GM21526 (cell line): Measurements from ENCODE around the gene DPF3.

Experiments used
- ATAC-seq: cut with Tn5 transposase; IDR thresholded peaks from one replicate; pipeline ENCODE4 v1.9.1; 2021; ENCODE audit warnings: moderate library complexity; ENCODE audit not compliant: unreplicated experiment, low FRiP score

The DPF3 gene

GRCh38 chr14:72631401-72631800, 262.5 kb downstream of the DPF3 start:
- ATAC-seq: no peak

- ATAC-seq: no peak
These were observed 263.5 kb downstream of the DPF3 start for GRCh38 chr14:72630374-72630773.

DNA sequence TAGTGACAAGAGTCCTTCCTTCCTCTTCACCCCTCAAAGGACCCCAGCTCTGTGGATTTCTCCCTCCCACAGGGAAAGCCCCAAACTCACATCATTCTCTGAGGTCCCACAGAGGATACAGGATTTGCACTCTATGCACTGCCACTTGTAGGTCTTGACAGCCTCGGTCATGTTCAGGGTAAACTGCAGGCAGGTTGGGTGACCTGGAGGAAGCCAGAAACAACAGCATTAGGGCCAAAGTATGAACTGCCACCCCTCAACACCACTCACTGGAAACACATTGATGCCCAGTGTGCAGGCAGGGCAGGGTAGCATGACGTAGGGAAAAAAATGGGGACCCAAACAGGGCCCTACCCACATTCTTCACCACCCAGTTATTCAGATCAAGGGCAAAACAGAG, 264.4 kb downstream of the DPF3 start:
- ATAC-seq: no peak

DNA sequence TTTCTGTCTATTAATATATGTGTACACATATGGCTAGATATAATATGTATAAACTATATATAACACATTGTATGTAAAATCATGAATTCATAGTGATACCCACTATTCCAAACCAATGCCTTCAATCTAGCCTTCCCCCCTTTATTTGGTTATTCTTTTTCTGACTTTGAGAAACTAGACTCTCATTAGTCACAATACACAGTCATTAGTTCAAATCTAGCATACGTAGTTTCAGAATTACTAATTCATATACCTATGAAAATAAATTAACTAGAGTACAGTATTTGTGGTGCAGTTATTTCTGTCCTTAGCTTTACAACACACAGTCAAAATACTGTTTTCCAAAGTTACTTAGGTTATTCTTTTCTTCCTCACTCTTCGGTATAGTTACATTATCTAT, 268.2 kb downstream of the DPF3 start:
- ATAC-seq: no peak

DNA sequence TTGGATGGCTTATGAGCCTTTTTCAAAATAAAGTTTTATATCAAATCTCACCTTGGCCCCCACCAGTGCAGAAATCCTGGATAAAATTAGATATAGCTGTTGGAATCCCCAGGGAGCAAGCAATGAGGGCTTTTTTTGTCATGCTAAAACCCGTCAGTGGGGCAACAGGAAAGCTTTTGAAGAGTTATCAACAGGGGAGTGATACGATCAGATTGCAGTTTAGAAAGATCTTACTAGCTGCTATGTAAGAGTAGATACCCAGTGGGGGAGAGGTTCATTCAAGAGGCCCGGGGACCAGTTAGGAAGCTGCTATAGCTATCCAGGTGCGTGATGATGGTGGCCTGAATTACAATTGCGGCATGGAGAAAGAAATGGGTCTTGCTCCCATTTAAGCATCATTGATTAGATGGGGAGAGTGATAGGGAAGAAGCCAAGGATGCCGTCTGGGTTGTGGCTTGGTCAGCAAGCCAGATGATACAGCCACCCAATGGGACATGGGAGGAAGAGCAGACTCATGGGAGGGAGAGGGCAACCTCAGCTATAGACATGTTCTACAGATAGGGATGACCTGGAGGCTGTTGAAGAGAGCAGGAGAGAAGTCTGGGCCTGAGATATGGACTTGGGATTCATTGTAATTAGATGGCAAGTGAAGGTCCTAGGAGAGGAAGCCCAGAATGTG, 272.4 kb downstream of the DPF3 start:
- no peak for ATAC-seq

DNA sequence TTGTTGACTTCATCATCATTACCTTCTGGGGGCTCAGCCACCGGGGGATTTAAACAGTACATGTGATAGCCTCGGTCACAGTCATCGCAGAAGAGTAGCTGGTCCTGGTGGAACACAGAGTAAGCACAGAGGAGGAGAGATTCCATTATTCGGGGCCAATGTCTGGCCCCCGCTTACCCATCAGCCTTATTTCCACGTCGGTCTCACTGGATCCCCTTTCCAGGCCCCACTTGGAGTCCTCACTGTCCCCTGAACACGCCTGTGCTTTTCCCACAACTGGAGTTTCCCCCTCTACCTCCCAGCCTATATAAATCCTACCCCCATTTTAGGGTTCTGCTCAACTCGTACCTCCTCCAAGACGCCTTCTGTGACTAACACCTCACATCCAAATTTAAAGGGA, 274.0 kb downstream of the DPF3 start:
- ATAC-seq: no peak

DNA sequence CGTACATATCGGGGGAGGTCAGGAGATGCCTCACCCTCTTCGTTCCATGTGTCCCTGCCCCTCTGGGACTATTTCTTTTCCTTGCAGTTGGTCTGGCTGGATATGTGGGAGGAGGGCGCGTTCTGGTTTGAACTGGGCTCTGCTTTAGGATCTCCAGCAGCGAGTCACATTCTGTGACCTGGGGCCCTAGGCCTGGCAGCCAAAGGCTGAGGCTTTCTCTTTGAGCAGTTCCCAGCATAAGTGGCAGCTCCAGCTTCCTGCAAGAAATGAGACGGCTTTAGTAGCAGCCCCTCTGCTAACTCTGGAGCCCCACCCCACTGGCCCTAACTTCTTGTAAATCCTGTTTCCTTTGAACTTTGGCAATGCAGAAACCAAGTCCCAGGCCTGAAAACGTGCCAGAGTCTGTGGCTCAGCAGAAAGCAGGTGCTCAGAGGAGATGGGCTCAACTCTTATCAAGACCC, 274.8 kb downstream of the DPF3 start:
- ATAC-seq: no peak

DNA sequence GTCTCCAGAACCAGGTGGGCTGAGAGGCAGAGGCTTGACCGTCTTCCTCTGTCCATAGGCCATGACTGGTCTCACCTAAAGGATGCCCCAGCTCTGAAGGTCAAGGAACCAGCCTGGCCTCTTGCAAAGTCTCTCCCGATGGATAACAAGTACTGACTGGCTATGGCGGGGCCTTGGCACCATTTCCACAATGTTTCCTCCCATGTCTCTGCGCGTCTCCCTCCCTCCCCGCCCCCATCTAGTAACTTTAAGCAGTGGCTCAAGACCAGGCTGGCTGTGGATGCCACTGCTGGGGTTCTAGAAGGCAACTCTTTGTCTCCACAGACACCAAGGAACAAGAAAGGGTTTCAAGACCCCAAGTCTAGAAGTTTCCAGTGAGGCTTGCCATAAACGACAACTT, 275.5 kb downstream of the DPF3 start:
- ATAC-seq: no peak

DNA sequence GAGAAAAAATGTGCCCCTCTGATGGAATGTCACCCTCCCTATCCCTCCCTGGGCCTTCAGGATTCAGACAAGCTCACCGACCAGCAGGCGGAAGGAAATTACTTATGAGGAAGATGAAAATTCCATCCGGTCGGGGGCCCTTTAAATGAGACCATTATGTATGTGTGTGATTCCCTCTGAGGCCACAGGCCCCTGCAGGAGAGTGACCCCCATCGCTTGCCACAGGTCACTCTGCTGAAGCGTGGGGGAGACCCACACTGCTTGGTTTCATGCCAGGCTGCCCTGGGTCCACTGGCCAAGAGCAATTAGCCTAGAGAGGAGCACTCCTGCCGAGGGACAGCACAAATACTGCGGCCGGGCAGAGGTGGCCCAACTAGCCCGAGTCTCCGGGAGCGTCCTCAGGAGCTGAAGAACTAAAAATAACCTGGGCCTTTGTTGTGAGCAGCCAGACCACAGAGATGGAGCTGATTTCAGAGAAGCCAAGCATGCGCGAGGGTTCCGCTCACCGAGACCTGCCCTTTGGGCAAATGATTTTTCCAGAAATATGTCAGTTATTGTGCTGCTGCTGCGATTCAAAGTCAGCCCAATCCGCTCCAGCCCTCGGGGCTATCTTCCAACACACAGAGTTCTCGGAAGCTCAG, 276.4 kb downstream of the DPF3 start:
- ATAC-seq: no peak

DNA sequence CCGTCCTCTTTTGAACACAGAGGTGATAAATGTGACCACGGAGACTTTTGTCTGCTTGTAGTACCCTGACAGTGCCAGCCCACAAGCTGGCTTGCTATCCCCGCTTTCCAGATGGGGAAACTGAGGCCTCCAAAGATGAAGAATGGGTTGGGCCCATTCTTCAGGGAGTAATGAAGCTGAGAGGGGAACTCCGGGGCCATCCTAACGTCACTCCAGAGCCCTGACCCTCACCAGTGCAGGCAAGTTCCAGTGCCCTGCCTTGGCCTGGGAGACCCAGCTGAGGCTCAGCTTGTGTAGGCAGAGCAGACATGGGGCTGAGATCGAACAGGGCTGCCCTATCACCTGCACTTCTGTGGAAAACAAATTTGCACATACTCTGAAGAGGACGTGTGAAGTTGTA, 277.1 kb downstream of the DPF3 start:
- no peak for ATAC-seq

DNA sequence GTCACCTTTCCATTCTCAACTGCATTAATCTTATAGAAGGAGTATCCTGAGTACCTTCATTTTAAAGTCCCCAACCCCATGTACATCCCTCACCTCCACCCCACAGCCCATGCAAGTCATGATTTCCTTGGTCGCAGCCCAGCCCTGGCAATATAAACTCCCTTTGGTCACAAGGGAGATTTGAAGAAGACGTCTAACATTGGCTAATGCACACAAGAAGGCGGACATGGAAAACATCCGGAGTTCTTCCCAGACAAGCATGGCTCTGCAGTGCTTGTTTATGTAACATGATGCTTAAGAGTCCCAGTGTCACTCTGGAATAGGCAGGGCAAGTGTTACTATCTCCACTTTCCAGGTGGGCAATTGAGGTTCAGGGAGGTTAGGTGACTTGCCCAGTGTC, 277.6 kb downstream of the DPF3 start:
- no peak for ATAC-seq

GRCh38 chr14:72615451-72616121, 278.3 kb downstream of the DPF3 start:
- no peak for ATAC-seq

DNA sequence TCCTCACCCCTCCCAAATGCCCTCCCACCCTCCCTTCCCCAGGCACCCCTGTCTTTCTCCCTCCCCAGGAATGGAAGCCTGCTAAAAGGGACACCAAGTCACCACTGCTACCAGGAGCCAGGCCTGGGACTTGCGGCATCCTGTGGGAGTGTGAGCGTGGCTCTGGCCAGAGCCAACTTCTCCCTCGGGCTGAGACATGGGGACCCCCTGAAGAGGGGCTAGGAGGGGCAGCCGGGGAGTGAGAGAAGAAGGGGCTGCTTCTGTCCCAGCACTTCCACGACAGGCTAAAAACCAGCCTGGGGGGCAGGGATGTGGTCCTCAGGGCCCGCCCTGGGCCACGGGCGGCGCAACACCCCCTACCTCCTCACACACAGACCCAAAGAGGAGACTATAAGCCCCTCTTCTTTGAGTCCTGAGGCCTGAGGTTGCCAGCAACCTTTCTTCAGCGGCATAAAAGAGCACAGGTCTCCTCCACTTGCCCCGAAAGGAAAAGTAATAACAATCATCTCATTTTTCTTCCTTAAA, 278.9 kb downstream of the DPF3 start:
- ATAC-seq: no peak

DNA sequence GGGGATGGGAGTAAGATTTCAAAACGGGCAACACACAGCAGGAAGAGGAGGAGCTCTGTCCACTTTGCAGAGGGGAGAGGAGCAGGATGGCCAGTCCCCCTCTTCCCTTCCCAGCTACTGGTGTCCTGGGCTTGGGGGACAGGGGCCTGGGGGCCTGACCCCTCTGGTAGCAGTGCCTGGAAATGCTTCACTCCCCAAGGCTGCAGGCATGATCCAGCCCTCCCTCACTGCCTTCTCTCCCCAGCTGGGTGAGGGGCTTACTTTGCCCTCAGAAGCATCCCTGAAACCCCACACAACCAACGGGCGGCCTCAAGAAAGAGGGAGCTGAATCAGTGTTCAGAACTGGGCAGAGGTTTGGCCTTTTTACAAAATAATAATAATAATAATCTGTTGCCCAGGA, 279.5 kb downstream of the DPF3 start:
- no peak for ATAC-seq

GRCh38 chr14:72613975-72614319, 280.0 kb downstream of the DPF3 start:
- no peak for ATAC-seq

GRCh38 chr14:72613231-72613974, 280.5 kb downstream of the DPF3 start:
- no peak for ATAC-seq

DNA sequence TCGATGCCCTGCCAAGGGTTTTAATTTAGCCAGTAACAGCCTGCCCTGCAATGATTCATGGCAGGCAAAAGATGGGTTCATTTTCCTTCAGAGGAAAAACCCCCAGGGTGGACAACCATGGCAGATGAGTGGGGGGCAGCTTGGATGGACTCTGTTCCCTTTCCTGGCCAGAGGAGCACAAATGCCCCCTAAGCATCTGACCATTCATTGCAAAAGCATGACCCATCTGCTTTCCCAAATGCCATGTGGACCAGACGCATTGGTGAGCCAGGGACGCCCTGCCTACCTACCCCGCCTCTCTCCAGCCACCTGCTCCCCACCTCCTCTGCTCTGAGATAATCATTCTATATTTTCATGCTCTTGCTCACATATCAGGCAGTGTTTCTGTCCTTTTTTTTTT, 281.9 kb downstream of the DPF3 start:
- ATAC-seq: no peak

GRCh38 chr14:72611506-72611905, 282.4 kb downstream of the DPF3 start:
- ATAC-seq: no peak

- ATAC-seq: no peak
These were observed 283.1 kb downstream of the DPF3 start for GRCh38 chr14:72610831-72611200.

DNA sequence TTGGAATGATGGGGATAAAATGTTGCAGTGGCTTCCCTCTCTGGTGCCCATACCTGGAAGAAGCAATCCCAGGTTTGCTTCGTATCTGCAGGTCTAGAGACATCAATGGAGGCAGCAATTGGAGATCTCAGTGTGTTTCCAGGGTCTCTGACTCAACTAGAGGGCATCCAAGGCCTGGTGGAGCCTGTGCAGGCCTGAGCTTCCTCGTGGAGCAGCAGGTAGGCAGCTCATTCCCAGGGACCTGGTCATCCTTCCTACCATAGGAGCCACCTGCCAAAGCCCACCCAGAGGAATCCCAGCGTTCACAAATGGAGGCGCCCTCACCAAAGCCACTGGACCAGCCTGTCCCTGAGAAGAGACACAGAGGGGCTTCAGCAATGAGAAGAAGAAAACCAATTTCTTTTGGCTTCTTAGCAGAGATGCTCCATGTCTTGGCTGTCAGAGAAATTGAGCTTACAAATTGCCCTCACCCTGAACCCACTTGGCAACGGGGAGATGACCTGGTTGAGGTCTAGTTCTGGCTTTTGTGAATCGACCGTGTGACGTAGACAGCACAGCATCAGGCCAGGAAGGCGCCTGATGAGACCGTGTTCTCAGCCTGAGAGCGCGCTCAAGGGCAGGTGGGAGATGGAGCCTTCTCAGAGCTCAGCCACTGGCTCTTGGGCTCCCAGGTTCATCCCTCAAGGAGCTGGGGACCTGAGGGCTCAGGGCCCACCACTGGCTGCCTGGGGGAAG, 283.6 kb downstream of the DPF3 start:
- no peak for ATAC-seq
